ENCODE results near the gene NME4. TPM values are rescaled to one million over a fixed set of nuclear protein-coding genes. Genes with fewer than 3 reads are reported as not detected.

The NME4 gene
- total and polyA plus RNA-seq, 2 donors (not counting 1 experiment from before 2014, with no cell fraction given) = 71.7 to 121 TPM

DNA sequence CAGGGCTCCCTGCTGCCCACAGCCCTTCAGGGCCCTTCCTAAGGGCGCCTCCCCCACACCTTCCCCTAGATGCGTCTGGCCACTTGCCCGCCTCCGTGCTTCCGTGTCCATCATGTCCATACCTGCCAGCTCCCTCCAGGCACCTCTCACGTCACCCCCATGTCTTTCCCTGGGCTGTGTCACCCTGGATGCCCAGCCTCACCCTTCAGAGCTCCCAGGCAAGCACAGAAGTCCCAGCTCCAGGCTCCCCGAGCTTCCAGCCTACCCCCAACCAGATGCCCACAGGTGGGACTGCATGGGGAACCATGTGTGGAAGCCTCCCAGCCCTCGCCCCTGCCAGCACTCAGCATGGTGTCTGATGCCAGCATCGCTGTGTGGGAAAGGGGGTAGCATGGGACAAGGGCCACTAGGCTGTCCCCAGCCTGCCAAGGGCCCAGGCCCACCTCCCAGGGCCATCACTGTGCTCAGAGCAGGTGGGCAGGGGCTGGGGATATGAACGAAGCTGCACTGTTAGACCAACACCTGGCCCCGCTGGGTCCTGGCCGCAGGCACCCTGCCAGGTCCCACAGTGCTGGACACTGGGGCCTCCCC is 42.6 kb upstream of the NME4 start:
- H3K9ac ChIP-seq (ENCODE audit: insufficient read depth, low read length) = no peak overlapping the region
- no peak for DNase-seq (ENCODE audit: low read depth in 2 of 2)

DNA sequence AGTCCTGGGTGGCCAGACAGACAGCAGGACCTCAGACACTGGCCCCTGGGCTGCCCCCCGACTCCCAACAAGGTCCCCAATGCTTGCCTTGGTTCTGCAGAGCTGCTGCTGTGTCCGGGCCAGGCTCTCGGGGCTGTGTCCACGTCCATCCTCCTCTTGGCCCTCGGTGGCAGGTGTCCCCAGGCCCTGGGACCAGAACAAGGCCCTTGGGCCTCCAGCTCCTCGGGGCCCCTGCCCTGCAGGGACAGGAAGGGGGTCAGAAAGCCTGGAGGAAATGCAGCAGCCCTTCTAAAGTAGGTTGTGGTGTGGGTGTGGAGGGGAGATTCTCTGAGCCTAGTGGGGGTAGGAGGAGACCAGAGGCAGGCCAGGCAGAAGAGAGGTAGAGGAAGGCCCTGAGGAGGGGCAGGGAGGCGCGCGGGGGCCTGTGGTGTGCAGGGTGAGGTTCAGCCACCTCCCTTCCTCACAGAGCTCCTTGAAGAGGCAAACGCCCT is 42.0 kb upstream of the NME4 start:
- H3K27ac ChIP-seq (ENCODE audit: insufficient read depth, low read length) = no peak overlapping the region
- H3K4me3 ChIP-seq (replicated peaks in 1 of 4; ENCODE audit: control extremely low read depth in 1 of 4, insufficient read depth in 1 of 4, low read depth in 3 of 4, low read length in 4 of 4) = no peak overlapping the region
- no peak overlapping the region for H3K4me2 ChIP-seq (ENCODE audit: extremely low read depth, insufficient read depth, low read length)
- no peak overlapping the region for H3K9ac ChIP-seq (ENCODE audit: insufficient read depth, low read length)
- peaks cover 9% of the 10 kb centered on the region for H3K79me2 ChIP-seq (ENCODE audit: control insufficient read depth, insufficient read depth, low read length)
- H3K27me3 ChIP-seq (ENCODE audit: control insufficient read depth, insufficient read depth, low read length) = no peaks in the 10 kb centered on the region
- no peaks in the 10 kb centered on the region for H3K4me1 ChIP-seq (ENCODE audit: control insufficient read depth, extremely low read depth, insufficient read depth, low read length)
- H4K20me1 ChIP-seq (ENCODE audit: control insufficient read depth, extremely low read depth, insufficient read depth, low read length) = no peaks in the 10 kb centered on the region
- H2AFZ ChIP-seq (ENCODE audit: low read length) = no peak overlapping the region
- H3K9me3 ChIP-seq (ENCODE audit: control insufficient read depth, insufficient read depth, low read depth, low read length) = no peaks in the 10 kb centered on the region
- H3K36me3 ChIP-seq (ENCODE audit: control insufficient read depth, insufficient read depth, low read length) = peaks cover 2% of the 10 kb centered on the region
- no peak for DNase-seq (ENCODE audit: low read depth in 2 of 2)
- TF ChIP-seq, protein P1, sequence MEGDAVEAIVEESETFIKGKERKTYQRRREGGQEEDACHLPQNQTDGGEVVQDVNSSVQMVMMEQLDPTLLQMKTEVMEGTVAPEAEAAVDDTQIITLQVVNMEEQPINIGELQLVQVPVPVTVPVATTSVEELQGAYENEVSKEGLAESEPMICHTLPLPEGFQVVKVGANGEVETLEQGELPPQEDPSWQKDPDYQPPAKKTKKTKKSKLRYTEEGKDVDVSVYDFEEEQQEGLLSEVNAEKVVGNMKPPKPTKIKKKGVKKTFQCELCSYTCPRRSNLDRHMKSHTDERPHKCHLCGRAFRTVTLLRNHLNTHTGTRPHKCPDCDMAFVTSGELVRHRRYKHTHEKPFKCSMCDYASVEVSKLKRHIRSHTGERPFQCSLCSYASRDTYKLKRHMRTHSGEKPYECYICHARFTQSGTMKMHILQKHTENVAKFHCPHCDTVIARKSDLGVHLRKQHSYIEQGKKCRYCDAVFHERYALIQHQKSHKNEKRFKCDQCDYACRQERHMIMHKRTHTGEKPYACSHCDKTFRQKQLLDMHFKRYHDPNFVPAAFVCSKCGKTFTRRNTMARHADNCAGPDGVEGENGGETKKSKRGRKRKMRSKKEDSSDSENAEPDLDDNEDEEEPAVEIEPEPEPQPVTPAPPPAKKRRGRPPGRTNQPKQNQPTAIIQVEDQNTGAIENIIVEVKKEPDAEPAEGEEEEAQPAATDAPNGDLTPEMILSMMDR (conservative IDR thresholded peaks at IDR 0.05 in 1 of 2, IDR thresholded peaks at IDR 0.05 in 1 of 2; ENCODE audit: low read depth in 1 of 2, low read length in 2 of 2) = no peak
- no peak for TF ChIP-seq EZH2 (IDR thresholded peaks at IDR 0.05; ENCODE audit: low read length, missing control alignments)

More for the DNA sequence above, 42.6 kb upstream of the NME4 start:
- no peak overlapping the region for H3K4me3 ChIP-seq (replicated peaks in 1 of 4; ENCODE audit: control extremely low read depth in 1 of 4, insufficient read depth in 1 of 4, low read depth in 3 of 4, low read length in 4 of 4)
- H3K27ac ChIP-seq (ENCODE audit: insufficient read depth, low read length) = no peak overlapping the region
- H3K4me1 ChIP-seq (ENCODE audit: control insufficient read depth, extremely low read depth, insufficient read depth, low read length) = peaks cover under 1% of the 10 kb centered on the region
- H3K79me2 ChIP-seq (ENCODE audit: control insufficient read depth, insufficient read depth, low read length) = peaks cover 13% of the 10 kb centered on the region
- H3K9me3 ChIP-seq (ENCODE audit: control insufficient read depth, insufficient read depth, low read depth, low read length) = no peaks in the 10 kb centered on the region
- H3K27me3 ChIP-seq (ENCODE audit: control insufficient read depth, insufficient read depth, low read length) = no peaks in the 10 kb centered on the region
- no peaks in the 10 kb centered on the region for H4K20me1 ChIP-seq (ENCODE audit: control insufficient read depth, extremely low read depth, insufficient read depth, low read length)
- TF ChIP-seq EZH2 (IDR thresholded peaks at IDR 0.05; ENCODE audit: low read length, missing control alignments) = no peak
- TF ChIP-seq, protein P1 (conservative IDR thresholded peaks at IDR 0.05 in 1 of 2, IDR thresholded peaks at IDR 0.05 in 1 of 2; ENCODE audit: low read depth in 1 of 2, low read length in 2 of 2) = no peak
- peaks cover 2% of the 10 kb centered on the region for H3K36me3 ChIP-seq (ENCODE audit: control insufficient read depth, insufficient read depth, low read length)
- H2AFZ ChIP-seq (ENCODE audit: low read length) = no peak overlapping the region
- no peak overlapping the region for H3K4me2 ChIP-seq (ENCODE audit: extremely low read depth, insufficient read depth, low read length)

DNA sequence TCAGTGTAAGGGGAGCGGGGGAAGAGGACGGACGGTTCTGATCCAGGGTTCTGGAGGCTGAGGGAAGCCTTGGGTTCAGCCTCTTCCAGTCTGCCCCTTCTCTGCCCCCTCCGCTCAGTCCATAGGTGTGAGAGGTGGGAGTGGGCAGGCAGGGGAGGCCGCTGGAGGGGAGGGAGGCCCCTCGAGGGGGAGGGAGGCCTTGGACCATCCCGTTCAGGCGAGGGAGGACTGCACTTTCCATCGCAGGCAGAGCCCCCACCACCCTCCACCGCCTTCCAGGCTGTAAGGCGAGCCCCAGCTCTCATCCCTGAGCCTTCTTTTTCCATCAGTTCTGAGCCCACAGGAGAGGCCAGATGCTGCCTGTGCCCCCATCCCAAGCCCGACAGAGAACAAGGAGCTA is 40.3 kb upstream of the NME4 start:
- no peak overlapping the region for H3K4me3 ChIP-seq (replicated peaks in 1 of 4; ENCODE audit: control extremely low read depth in 1 of 4, insufficient read depth in 1 of 4, low read depth in 3 of 4, low read length in 4 of 4)
- H3K27me3 ChIP-seq (ENCODE audit: control insufficient read depth, insufficient read depth, low read length) = no peaks in the 10 kb centered on the region
- H3K27ac ChIP-seq (ENCODE audit: insufficient read depth, low read length) = no peak overlapping the region
- no peaks in the 10 kb centered on the region for H3K36me3 ChIP-seq (ENCODE audit: control insufficient read depth, insufficient read depth, low read length)
- H3K9me3 ChIP-seq (ENCODE audit: control insufficient read depth, insufficient read depth, low read depth, low read length) = no peaks in the 10 kb centered on the region
- no peak for TF ChIP-seq EZH2 (IDR thresholded peaks at IDR 0.05; ENCODE audit: low read length, missing control alignments)
- TF ChIP-seq, protein P1 (conservative IDR thresholded peaks at IDR 0.05 in 1 of 2, IDR thresholded peaks at IDR 0.05 in 1 of 2; ENCODE audit: low read depth in 1 of 2, low read length in 2 of 2) = no peak
- no peak for DNase-seq (ENCODE audit: low read depth in 2 of 2)
- H3K4me2 ChIP-seq (ENCODE audit: extremely low read depth, insufficient read depth, low read length) = no peak overlapping the region
- no peak overlapping the region for H2AFZ ChIP-seq (ENCODE audit: low read length)
- peaks cover under 1% of the 10 kb centered on the region for H3K79me2 ChIP-seq (ENCODE audit: control insufficient read depth, insufficient read depth, low read length)
- H3K9ac ChIP-seq (ENCODE audit: insufficient read depth, low read length) = no peak overlapping the region
- H3K4me1 ChIP-seq (ENCODE audit: control insufficient read depth, extremely low read depth, insufficient read depth, low read length) = no peaks in the 10 kb centered on the region
- H4K20me1 ChIP-seq (ENCODE audit: control insufficient read depth, extremely low read depth, insufficient read depth, low read length) = no peaks in the 10 kb centered on the region
